Activated naive CD4-positive, alpha-beta T cell treated with anti-CD3 and anti-CD28 coated beads for 36 hours (primary cell): ENCODE measurements around the gene NMD3. TPM values are rescaled to one million over a fixed set of nuclear protein-coding genes. Genes with fewer than 3 reads are reported as not detected.

ENCODE experiments used
- CTCF ChIA-PET: fragments of 350-600 bp; sonication (Branson Sonifier 250); formaldehyde crosslinking; loops from one replicate; lab custom pipeline; 2021; ENCODE audit warnings: antibody characterized with exemption; lab: Charles Lee
- DNase-seq: peaks from one replicate; pipeline ENCODE4 v3.0.0-alpha.2; 2020
- H3K27ac Mint-ChIP-seq: one replicate; pipeline ENCODE4 v1.8.0; 2021; ENCODE audit warnings: mild to moderate bottlenecking, mixed read lengths
- H3K27me3 Mint-ChIP-seq: one replicate; pipeline ENCODE4 v1.8.0; 2021; ENCODE audit warnings: low read depth, mixed read lengths
- H3K36me3 Mint-ChIP-seq: one replicate; pipeline ENCODE4 v1.8.0; 2021; ENCODE audit warnings: low read depth, mixed read lengths
- H3K4me1 Mint-ChIP-seq: one replicate; pipeline ENCODE4 v1.8.0; 2021; ENCODE audit warnings: low read depth, mixed read lengths
- H3K4me3 Mint-ChIP-seq: one replicate; pipeline ENCODE4 v1.8.0; 2021; ENCODE audit warnings: mild to moderate bottlenecking, moderate library complexity, mixed read lengths
- H3K9me3 Mint-ChIP-seq: one replicate; pipeline ENCODE4 v1.8.0; 2021; ENCODE audit warnings: mixed read lengths
- intact Hi-C: fragments of 100-400 bp; cut with micrococcal nuclease; formaldehyde crosslinking; loops from one replicate; pipeline ENCODE4 v1.15.1; 2023
- total RNA-seq, 2 experiments: library from RNA; stranded (reverse); gene quantifications; one replicate each; pipeline ENCODE4 v1.2.3, GENCODE V29; 2021

The NMD3 gene
- total RNA-seq, 2 experiments from 2014 or later, result 58.1 to 59.4 TPM

- Mint-ChIP-seq H3K4me1 (peaks cover 7% of the 10 kb centered on the region), H3K4me3 (no peak overlapping the region), H3K36me3 (peaks cover 21% of the 10 kb centered on the region), H3K9me3 (no peaks in the 10 kb centered on the region), H3K27ac (no peak overlapping the region), H3K27me3 (no peaks in the 10 kb centered on the region)
- no peak for DNase-seq
- CTCF ChIA-PET, result no interaction called here
- intact Hi-C loops, result no loop called here
Observed at GRCh38 chr3:161239700-161240099, 18.6 kb downstream of the NMD3 start.

- no peak for DNase-seq
- H3K9me3 Mint-ChIP-seq, result no peaks in the 10 kb centered on the region
- intact Hi-C loops, result no loop called here
- H3K27ac Mint-ChIP-seq, result no peak overlapping the region
- H3K4me3 Mint-ChIP-seq, result no peak overlapping the region
- no peaks in the 10 kb centered on the region for H3K27me3 Mint-ChIP-seq
- no peaks in the 10 kb centered on the region for H3K4me1 Mint-ChIP-seq
- CTCF ChIA-PET, result no interaction called here
- peaks cover 21% of the 10 kb centered on the region for H3K36me3 Mint-ChIP-seq
Observed at GRCh38 chr3:161244538-161244937, 23.4 kb downstream of the NMD3 start.

GRCh38 chr3:161247049-161247448 lies 25.9 kb downstream of the NMD3 start:
- Mint-ChIP-seq H3K36me3 (peaks cover 24% of the 10 kb centered on the region), H3K4me1 (no peaks in the 10 kb centered on the region), H3K27me3 (no peaks in the 10 kb centered on the region), H3K27ac (no peak overlapping the region), H3K4me3 (no peak overlapping the region), H3K9me3 (no peaks in the 10 kb centered on the region)
- intact Hi-C loops, result no loop called here
- CTCF ChIA-PET, result no interaction called here
- DNase-seq, result no peak

- H3K36me3 Mint-ChIP-seq, result peaks cover 38% of the 10 kb centered on the region
- H3K9me3 Mint-ChIP-seq, result no peaks in the 10 kb centered on the region
- no peaks in the 10 kb centered on the region for H3K27me3 Mint-ChIP-seq
- no peak overlapping the region for H3K4me3 Mint-ChIP-seq
- DNase-seq, result no peak
- no peaks in the 10 kb centered on the region for H3K4me1 Mint-ChIP-seq
- intact Hi-C loops, result no loop called here
- H3K27ac Mint-ChIP-seq, result no peak overlapping the region
- CTCF ChIA-PET, result no interaction called here
Observed at GRCh38 chr3:161250116-161250515, 29.0 kb downstream of the NMD3 start.

- Mint-ChIP-seq H3K4me1 (peaks cover 2% of the 10 kb centered on the region), H3K27ac (no peak overlapping the region), H3K36me3 (peaks cover 43% of the 10 kb centered on the region), H3K9me3 (no peaks in the 10 kb centered on the region), H3K4me3 (no peak overlapping the region), H3K27me3 (no peaks in the 10 kb centered on the region)
- CTCF ChIA-PET, result no interaction called here
- intact Hi-C loops, result no loop called here
- DNase-seq, result no peak
Observed at GRCh38 chr3:161251716-161252115, 30.6 kb downstream of the NMD3 start.

- H3K36me3 Mint-ChIP-seq, result peaks cover 41% of the 10 kb centered on the region
- intact Hi-C loops, result no loop called here
- H3K27me3 Mint-ChIP-seq, result no peaks in the 10 kb centered on the region
- H3K4me3 Mint-ChIP-seq, result no peak overlapping the region
- DNase-seq, result no peak
- peaks cover 2% of the 10 kb centered on the region for H3K4me1 Mint-ChIP-seq
- CTCF ChIA-PET, result no interaction called here
- H3K9me3 Mint-ChIP-seq, result no peaks in the 10 kb centered on the region
- H3K27ac Mint-ChIP-seq, result no peak overlapping the region
Observed at GRCh38 chr3:161252143-161252542, 31.0 kb downstream of the NMD3 start.

GRCh38 chr3:161253711-161254110 lies 32.6 kb downstream of the NMD3 start:
- Mint-ChIP-seq H3K4me3 (no peak overlapping the region), H3K27ac (no peak overlapping the region), H3K4me1 (peaks cover 2% of the 10 kb centered on the region), H3K27me3 (no peaks in the 10 kb centered on the region), H3K9me3 (no peaks in the 10 kb centered on the region), H3K36me3 (peaks cover 48% of the 10 kb centered on the region)
- no peak for DNase-seq
- CTCF ChIA-PET, result interaction anchor here (0.6 kb wide), 1 partner anchor 167 kb away, joined by 3 read pairs; no protein-coding TSS in a partner anchor
- intact Hi-C loops, result no loop called here

- no peak overlapping the region for H3K4me3 Mint-ChIP-seq
- intact Hi-C loops, result no loop called here
- H3K27ac Mint-ChIP-seq, result no peak overlapping the region
- H3K36me3 Mint-ChIP-seq, result peaks cover 46% of the 10 kb centered on the region
- no peaks in the 10 kb centered on the region for H3K27me3 Mint-ChIP-seq
- H3K9me3 Mint-ChIP-seq, result no peaks in the 10 kb centered on the region
- H3K4me1 Mint-ChIP-seq, result peaks cover 2% of the 10 kb centered on the region
- DNase-seq, result no peak
- CTCF ChIA-PET, result interaction anchor here (0.7 kb wide), 1 partner anchor 23 kb away, joined by 3 read pairs; no protein-coding TSS in a partner anchor
Observed at GRCh38 chr3:161254861-161255260, 33.8 kb downstream of the NMD3 start.

GRCh38 chr3:161263057-161263456 lies 41.9 kb downstream of the NMD3 start:
- H3K4me3 Mint-ChIP-seq, result no peak overlapping the region
- no peaks in the 10 kb centered on the region for H3K27me3 Mint-ChIP-seq
- intact Hi-C loops, result no loop called here
- peaks cover 15% of the 10 kb centered on the region for H3K4me1 Mint-ChIP-seq
- no peak overlapping the region for H3K27ac Mint-ChIP-seq
- peaks cover 11% of the 10 kb centered on the region for H3K9me3 Mint-ChIP-seq
- H3K36me3 Mint-ChIP-seq, result peaks cover 42% of the 10 kb centered on the region
- CTCF ChIA-PET, result no interaction called here
- DNase-seq, result no peak

- Mint-ChIP-seq H3K27ac (no peak overlapping the region), H3K27me3 (no peaks in the 10 kb centered on the region), H3K4me3 (no peak overlapping the region), H3K9me3 (peaks cover 11% of the 10 kb centered on the region), H3K4me1 (peaks cover 15% of the 10 kb centered on the region), H3K36me3 (peaks cover 37% of the 10 kb centered on the region)
- intact Hi-C loops, result no loop called here
- CTCF ChIA-PET, result interaction anchor here (1.0 kb wide), 1 partner anchor 10 kb away, joined by 7 read pairs; no protein-coding TSS in a partner anchor
- DNase-seq, result no peak
Observed at GRCh38 chr3:161264852-161265251, 43.7 kb downstream of the NMD3 start.

- peaks cover 15% of the 10 kb centered on the region for H3K4me1 Mint-ChIP-seq
- peaks cover 6% of the 10 kb centered on the region for H3K9me3 Mint-ChIP-seq
- H3K27ac Mint-ChIP-seq, result no peak overlapping the region
- intact Hi-C loops, result no loop called here
- CTCF ChIA-PET, result interaction anchor here (1.0 to 1.1 kb wide), 2 partner anchors 9 kb away, joined by 5 to 7 read pairs; no protein-coding TSS in a partner anchor
- H3K27me3 Mint-ChIP-seq, result no peaks in the 10 kb centered on the region
- no peak for DNase-seq
- H3K36me3 Mint-ChIP-seq, result peaks cover 29% of the 10 kb centered on the region
- H3K4me3 Mint-ChIP-seq, result no peak overlapping the region
Observed at GRCh38 chr3:161265916-161266571, 44.9 kb downstream of the NMD3 start.

GRCh38 chr3:161266731-161267150 lies 45.6 kb downstream of the NMD3 start:
- intact Hi-C loops, result no loop called here
- CTCF ChIA-PET, result interaction anchor here (1.1 to 1.2 kb wide), 2 partner anchors 8 to 140 kb away, joined by 3 to 5 read pairs; no protein-coding TSS in a partner anchor

GRCh38 chr3:161267646-161268045 lies 46.5 kb downstream of the NMD3 start:
- peaks cover 6% of the 10 kb centered on the region for H3K9me3 Mint-ChIP-seq
- intact Hi-C loops, result no loop called here
- no peaks in the 10 kb centered on the region for H3K27me3 Mint-ChIP-seq
- no peak overlapping the region for H3K4me3 Mint-ChIP-seq
- H3K27ac Mint-ChIP-seq, result no peak overlapping the region
- H3K36me3 Mint-ChIP-seq, result peaks cover 20% of the 10 kb centered on the region
- CTCF ChIA-PET, result interaction anchor here (0.5 to 1.2 kb wide), 3 partner anchors 139 to 170 kb away, joined by 3 to 4 read pairs (median 3); no protein-coding TSS in a partner anchor
- no peak for DNase-seq
- H3K4me1 Mint-ChIP-seq, result peaks cover 10% of the 10 kb centered on the region

More at GRCh38 chr3:161266731-161267150, 45.6 kb downstream of the NMD3 start:
- peaks cover 6% of the 10 kb centered on the region for H3K9me3 Mint-ChIP-seq
- peaks cover 26% of the 10 kb centered on the region for H3K36me3 Mint-ChIP-seq
- H3K27ac Mint-ChIP-seq, result no peak overlapping the region
- no peak for DNase-seq
- H3K4me3 Mint-ChIP-seq, result no peak overlapping the region
- no peaks in the 10 kb centered on the region for H3K27me3 Mint-ChIP-seq
- H3K4me1 Mint-ChIP-seq, result peaks cover 15% of the 10 kb centered on the region
